Ureter (tissue), 1 donor: ENCODE measurements around the gene WDPCP. TPM values are rescaled to one million over a fixed set of nuclear protein-coding genes. Genes with fewer than 3 reads are reported as not detected.
"Not testable (repeated sequence)": the region's sequence is repeated elsewhere in the genome, so short reads cannot be mapped to it uniquely, and the experiment has no call there.

ENCODE experiments used
- DNase-seq: peaks from one replicate; pipeline ENCODE4 v3.0.0-alpha.2; 2020; ENCODE audit warnings: low spot score
- total RNA-seq: library from RNA; stranded (reverse); gene quantifications from one replicate; pipeline ENCODE4 v1.2.4, GENCODE V29; 2023
- donor health status: DM: yes; HTN: yes; CAD: no.

WDPCP gene, protein sequence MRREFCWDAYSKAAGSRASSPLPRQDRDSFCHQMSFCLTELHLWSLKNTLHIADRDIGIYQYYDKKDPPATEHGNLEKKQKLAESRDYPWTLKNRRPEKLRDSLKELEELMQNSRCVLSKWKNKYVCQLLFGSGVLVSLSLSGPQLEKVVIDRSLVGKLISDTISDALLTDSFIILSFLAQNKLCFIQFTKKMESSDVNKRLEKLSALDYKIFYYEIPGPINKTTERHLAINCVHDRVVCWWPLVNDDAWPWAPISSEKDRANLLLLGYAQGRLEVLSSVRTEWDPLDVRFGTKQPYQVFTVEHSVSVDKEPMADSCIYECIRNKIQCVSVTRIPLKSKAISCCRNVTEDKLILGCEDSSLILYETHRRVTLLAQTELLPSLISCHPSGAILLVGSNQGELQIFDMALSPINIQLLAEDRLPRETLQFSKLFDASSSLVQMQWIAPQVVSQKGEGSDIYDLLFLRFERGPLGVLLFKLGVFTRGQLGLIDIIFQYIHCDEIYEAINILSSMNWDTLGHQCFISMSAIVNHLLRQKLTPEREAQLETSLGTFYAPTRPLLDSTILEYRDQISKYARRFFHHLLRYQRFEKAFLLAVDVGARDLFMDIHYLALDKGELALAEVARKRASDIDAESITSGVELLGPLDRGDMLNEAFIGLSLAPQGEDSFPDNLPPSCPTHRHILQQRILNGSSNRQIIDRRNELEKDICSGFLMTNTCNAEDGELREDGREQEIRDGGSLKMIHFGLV
- total RNA-seq = 22.1 TPM

DNA sequence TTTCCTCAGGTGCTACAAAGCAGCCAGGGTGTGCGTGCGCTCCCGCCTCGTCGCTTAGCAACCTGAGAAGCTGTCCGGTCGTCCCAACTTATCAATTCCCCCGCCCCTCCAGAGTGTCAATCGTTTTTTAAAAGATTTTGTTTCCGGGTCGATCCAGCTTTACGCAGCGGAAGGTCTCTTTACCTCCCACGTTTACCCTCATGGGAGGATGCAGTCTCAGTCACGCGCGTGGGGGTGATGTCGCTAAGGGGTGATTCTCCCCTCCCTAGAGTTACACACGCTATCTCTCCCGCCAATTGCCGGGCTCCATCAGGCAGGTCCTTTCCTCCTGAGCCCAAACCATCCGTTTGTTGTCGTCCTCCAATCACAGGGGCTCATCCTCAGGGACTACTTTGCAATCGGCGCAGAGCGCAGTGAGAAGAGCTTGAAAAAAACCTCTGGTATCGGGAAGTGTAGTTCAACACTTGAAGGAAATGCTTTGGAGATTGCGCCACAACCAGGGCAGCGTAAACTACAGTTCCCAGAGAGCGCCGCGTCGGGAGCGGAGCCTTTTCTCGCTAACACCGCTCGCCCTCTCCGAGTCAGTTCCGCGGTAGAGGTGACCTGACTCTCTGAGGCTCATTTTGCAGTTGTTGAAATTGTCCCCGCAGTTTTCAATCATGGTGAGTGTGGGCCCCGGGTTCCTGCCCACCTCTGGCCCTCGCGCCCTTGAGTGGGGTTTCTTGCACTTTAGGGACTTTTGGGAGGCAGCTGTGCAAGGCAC is at the start of gene WDPCP, which contains the start of gene MDH1:
Gene WDPCP (minus strand): TSS at position 93 of the 763 bp plus-strand sequence. CDS start 206 bp downstream, outside the sequence.
Gene MDH1 (plus strand): TSS at position 579 of the 763 bp plus-strand sequence. CDS start 81 bp downstream, at position 660.
- peak; percentile 96 for DNase-seq

DNA sequence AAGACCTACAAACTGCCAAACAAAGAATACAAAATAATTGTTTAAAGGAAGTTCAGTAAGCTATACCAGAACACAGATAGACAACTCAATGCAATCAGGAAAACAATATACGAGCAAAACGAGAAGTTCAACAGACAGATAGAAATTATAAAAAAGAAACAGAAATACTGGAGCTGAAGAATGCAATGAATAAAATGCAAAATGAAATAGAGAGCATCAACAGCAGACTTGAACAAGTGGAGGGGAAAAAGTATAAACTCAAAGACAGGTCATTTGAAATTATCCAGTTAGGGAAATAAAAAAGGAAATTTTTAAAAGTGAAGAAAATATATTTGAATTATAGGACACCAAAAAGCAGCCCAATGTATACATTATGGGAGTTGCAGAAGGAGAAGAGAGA is 44.1 kb upstream of the WDPCP start:
- DNase-seq = no peak

DNA sequence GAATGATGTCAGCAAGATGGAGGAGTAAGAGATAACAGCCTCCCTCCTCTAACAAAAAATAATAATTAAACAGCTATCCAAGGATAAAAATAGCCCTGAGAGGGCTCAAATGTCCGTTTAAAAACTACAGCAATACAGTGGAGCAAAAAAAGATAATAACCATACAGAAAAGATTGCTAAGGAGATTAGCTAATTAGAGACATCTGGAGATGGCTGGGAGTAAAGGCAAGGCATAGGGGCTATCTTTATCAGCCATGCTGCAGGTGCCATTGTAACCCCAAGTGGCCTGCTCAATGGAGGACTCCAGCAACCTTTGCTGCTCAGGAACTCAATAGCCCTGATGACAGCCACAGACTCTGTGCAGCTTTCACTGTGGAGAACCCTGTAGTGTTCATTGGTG is 43.2 kb upstream of the WDPCP start:
- no peak for DNase-seq

DNA sequence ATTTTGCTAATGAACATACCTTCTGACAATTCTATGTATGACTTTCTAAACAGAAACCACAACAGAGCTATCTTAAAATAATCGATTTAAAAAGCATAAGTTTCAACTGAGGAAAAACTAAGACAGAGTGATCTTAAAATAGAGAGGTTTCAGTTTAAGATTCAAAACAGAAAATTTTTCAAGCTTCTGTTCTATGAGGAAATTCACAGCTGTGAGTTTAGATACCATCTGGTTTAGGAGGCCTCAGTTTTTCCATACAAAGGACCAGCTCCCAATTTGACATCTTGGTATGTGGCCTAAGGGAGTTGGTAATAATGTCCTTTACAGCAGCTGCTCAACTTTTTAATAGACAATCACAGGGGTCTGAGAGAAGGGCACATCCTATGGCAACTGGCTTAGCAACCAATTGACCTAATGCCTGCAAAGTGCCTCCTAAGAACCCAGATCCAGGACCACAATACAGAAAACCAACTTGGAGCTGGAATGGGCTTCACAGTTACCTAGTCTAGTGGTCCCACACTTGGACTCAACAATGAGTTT is 40.2 kb upstream of the WDPCP start:
- DNase-seq = no peak

DNA sequence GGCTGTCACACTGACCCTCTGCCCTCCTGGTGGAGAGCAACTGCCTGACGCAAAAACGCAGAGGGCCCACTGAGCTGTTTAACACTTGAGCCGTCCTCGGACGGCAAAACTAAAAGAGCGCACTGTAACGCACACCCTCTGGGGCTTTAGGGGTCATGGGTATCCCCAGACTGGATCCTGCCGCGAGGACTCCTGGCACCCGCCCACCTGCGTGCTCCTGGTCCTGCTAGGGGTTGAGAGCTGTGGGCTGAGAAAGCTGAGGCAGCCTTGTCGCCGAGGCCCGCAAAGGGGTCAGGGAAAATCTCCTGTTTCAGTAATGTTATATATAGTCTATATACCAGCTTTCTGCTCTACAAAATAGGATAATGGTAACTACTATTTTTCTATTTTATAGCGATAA is 39.6 kb upstream of the WDPCP start:
- DNase-seq = no peak

DNA sequence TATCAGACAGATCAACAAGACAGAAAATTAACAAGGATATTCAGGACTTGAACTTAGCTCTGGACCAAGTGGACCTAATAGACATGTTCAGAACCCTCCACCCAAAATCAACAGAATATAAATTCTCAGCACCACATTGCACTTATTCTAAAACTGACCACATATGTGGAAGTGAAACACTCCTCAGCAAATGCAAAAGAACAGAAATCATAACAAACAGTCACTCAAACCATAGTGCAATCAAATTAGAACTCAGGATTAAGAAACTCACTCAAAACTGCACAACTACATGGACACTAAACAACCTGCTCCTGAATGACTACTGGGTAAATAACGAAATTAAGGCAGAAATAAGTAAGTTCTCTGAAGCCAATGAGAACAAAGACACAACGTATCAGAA is 35.5 kb upstream of the WDPCP start:
- not testable (repeated sequence) for DNase-seq

DNA sequence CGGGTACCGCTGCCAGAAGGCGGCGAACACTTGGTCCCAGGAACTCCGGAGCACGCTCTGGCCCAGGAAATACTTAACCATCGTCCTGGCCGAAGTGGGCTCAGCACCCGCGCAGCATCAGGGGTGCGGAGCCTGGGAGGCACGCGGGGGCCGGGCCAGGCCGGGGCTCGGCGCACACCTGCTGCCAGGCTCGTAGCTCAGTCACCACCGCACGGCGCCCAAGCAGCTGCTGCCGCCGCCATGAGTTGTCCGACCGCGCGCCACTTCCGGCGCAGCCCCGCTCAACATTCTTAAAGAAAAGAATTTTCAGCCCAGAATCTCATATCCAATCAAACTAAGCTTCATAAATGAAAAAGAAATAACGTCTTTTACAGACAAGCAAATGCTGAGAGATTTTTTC is 34.5 kb upstream of the WDPCP start:
- DNase-seq = no peak

DNA sequence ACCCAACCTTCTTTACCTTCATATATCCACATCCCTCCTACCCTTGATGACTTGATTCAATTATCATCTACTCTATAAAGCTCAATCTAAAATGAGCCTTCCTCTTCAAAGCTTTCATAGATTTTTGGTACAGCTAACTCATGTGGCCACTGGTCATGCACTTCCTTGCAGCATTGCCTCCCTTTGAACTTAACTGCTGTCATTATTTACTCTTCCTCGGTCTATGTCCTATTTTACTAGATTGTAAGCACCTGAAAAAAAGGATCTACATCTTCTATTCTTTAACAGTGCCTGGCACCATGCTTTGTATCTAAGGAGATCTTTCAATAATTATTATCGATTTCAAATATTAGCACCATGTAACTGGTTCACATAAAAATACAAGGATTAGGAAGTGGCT is 31.1 kb upstream of the WDPCP start:
- DNase-seq = no peak

DNA sequence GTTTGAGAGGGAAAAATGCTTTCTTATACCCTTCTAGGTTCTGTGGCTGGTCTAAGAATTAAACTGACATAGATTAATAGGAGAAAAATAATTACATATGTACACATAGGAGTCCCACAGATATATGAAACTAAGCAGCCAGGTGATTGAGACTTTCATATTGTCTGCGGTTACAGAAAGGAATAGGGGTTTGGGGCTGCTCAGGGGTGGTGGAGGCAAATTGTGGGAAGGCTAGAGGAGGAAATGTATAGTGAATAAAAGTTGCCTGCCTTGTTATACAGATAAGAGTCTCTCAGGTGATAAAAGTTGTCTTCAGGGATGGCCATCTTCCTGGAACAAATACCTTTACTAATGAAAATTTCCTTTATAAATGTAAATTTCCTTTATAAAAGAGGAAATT is 29.1 kb upstream of the WDPCP start:
- DNase-seq = no peak

DNA sequence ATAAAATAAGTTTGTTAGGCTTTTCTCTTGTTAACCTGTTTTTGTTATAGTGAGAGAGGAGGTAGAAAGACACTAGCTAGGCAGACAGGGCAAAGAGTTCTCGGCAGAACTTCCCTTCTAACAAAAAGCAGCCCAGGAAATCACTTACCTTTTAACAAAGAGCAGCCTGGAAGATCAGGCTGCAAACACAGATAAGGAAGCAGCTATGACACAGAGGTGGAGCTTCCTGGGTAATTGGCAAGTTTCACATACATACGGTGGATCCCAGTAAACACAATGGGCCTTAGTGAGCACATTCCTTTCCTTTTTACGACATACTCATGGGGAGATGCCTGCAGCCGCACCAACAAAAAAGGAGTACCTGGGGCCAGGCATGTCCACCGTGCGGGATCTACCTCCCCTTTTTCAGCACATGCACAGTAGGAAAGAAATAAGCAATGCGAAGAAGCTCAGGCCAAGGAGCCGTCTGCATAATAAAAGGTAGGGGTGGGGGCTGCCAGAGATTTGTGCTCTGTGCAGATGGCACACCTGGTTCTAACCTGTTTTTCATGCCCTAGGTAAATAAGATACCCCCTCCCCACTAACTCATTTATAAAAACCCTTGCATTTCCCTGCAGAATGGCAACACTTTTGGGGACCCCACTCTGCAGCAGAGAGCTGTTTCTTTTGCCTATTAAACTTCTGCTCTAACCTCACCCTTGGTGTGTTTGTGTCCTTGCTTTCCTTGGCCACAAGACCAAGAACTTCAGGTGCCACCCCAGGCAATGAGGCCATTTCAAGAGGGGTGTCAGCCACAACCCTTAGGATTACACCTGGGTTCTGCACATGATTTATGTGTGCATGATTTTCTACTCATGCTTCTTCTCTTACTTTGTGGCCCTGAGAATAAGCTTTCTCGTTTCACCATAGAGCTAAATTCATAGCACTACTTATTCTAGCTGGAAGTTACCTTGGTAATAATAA is 27.0 kb upstream of the WDPCP start:
- DNase-seq = no peak

DNA sequence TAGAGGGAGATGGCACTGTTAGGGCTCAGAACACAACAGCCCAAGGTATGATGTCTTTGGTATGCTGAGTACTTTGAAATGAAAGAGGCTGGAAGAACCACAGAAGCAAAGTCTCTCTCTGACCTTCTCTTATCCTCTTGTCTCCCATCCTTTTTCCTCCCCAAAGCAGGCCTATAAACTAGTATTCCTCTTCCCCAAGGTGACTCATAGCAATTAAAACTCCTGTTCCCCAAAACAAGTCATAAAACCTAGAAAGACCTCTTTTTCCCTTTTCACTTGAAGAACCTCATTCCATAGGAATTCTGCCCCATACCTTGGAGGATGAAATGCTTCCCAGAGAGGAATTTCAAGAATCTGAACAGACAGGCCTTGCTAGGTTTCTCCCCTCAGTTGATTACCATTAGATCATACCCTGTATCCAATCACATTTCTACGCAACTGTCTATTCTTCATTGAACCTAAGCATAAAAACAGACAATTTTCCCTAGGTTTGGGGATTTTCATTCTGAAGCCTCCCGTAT is 26.2 kb upstream of the WDPCP start:
- DNase-seq = no peak

DNA sequence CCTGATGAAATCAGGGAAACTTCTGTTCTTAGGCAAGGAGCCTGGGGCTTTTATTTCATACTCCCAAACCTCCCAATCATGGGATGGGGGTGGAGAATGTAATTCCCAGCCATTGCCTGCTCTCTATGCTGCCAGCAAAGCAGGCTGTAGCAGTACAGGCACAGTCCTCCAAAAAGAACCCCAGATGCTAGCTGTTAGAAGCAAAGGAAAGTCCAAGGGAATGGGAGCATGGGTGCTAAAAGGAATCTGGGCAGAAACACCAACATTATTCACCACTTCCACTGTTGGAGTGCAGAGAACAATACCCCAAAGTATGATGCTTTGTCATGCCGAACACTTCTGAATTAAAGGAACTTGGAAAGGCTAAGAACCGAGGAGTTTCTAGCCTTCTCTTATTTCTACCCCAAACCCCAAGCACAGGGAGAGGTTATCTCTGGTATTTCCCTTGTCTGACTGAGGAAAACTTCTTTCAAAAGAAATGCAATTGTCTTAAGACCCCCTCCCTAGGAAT is 25.2 kb upstream of the WDPCP start:
- no peak for DNase-seq

DNA sequence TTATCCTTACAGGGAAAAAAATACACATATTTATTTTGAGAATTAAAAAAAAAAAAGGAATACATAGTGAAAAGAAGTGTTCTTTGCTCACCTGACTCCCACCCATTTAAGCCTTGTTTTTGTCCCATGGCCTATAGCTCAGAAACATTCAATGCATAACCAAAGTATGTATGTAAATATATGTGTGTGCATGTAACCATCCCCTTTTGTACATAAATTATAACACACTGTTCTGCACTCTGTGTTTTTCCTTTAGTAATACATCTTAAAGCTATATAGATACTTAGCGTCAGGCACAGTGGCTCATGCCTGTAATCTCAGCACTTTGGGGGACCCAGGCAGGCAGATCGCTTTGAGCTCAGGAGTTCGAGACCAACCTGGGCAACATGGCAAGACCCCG is 22.2 kb upstream of the WDPCP start:
- DNase-seq = no peak

DNA sequence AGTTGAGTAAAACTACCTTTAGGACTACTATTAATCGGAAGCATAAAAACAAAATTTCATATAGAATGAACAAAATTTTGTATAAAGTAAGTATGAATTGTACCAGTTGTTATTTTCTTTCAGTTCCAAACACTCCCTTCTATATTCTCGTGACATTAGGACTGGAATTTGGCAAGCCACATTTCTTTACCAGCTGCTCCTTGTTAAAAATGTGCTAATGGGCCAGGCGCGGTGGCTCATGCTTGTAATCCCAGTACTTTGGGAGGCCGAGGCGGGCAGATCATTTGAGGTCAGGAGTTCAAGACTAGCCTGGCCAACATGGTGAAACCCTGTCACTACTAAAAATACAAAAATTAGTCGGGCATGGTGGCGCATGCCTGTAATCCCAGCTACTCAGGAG is 20.6 kb upstream of the WDPCP start:
- DNase-seq = not testable (repeated sequence)

DNA sequence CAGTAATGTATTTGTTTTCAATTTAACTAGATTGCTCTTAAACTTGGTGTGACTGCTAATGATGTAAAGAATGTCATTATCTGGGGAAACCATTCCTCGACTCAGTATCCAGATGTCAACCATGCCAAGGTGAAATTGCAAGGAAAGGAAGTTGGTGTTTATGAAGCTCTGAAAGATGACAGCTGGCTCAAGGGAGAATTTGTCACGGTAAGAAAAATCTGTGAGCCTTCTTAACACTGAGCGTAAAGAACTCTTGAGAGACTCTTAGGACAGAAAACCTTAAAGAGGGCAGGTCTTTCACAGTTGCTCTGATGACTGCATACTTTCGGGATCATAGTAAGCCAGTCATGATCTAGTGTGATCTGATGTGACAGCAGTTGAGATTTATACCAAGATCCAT is 16.4 kb upstream of the WDPCP start:
- no peak for DNase-seq

DNA sequence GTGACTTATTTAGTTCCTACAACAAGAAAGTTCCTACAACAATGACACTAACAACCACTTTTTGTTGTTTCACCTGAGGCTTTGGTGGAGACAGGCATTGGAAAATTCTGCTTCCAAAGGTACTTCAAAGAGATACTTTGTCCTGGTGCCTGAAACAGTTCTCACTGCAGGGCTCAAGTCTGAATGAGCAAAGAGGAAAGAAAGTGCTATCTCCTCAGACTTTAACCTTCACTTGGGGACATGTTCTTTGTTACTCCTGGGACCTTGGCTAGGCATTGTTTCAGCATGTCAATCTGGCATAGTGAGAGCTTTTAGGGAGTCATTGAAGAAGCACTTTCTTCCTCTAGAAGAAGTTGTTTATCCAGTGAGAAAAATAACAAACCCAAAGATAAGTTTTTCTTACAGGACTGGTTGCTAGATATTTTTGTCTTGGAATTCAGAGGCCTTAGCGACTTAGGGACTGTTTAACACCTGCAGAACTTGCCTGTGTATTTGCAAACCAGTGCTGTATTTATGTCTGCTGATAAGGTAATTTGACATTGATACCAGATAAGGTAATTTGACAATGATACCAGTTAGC is 12.7 kb upstream of the WDPCP start:
- no peak for DNase-seq

DNA sequence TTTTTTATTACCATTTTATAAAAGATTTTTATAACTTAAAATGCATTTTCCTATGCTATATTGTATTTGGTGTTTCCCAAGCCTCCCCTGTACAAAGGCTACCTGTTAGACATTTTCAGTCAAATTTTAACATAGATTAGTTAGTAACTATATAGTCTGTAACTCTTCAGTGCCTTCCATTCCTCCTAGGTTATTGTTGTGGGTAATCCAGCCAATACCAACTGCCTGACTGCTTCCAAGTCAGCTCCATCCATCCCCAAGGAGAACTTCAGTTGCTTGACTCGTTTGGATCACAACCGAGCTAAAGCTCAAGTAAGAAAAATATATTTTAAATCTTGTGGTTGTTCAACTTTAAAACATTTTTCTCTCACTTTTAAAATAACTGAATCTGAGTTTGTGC is 10.7 kb upstream of the WDPCP start:
- DNase-seq = no peak

DNA sequence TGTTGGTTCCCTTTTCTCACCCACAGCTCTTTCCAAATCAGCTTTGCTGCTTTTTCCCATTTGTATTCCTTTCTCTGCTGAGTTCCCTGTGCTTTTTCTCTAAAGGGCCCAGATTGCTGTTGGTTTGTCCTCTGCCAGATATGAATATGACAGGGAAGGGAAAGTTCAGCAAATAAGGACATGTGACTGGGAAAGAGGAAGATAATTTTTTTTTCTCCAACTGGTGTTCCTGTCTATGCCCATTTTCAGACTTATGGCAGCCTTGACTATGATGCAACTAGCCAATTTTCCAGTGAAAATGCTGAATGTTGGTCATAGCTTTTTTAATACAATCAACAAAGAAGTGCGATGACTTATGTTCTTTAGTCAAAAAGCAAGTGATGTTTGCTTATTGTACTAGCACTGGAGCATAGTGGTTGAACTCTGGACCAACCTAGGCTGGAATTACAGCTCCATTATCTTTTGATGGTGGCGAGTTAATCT is 8.2 kb upstream of the WDPCP start:
- DNase-seq = no peak

DNA sequence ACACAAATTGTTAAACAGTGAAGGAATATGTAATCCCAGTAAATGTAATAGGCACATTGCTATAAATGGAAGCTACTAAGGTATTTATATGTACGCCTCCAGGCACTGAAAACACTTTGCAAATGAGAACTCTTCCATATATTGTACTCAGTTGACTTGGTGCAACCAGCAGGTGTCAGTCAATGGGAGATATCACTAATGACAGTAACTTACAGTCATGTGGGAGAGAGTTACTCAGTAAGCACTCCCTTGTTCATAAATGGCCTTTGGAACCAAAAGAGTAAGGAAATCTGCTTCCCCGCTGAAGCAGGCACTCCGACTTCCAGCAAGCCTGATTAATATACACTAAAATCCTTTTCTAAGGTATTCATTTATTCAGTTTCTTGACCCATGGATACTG is 6.4 kb upstream of the WDPCP start:
- DNase-seq = no peak
